HL-60 (cell line): ENCODE results near the gene APCS.

Source experiments
- DNase-seq, 2 experiments: peaks; one replicate each; pipeline ENCODE4 v3.0.0-alpha.2; 2010 to 2020; ENCODE audit warnings: low read depth in 1 of 2, low spot score in 1 of 2
- H3K27ac ChIP-seq: fragments of 250-450 bp; sonication (Bioruptor Pico); replicated peaks from 2 replicates; pipeline ENCODE4 v1.5.1; 2020; ENCODE audit warnings: mild to moderate bottlenecking, moderate library complexity
- H3K27me3 ChIP-seq: fragments of 250-450 bp; sonication (Bioruptor Pico); 2 replicates; pipeline ENCODE4 v1.5.1; 2021; ENCODE audit warnings: mild to moderate bottlenecking, moderate library complexity; ENCODE audit not compliant: insufficient read depth, poor library complexity, severe bottlenecking
- H3K4me3 ChIP-seq: replicated peaks from 2 replicates; pipeline ENCODE4 v1.5.1; 2011; ENCODE audit warnings: mild to moderate bottlenecking, control low read depth, low read length; ENCODE audit not compliant: insufficient read depth
- CTCF ChIP-seq: IDR thresholded peaks from one replicate; pipeline ENCODE4 v1.5.1; 2011; ENCODE audit warnings: low read length, control low read depth, inconsistent platforms; ENCODE audit not compliant: insufficient read depth
- GABPA ChIP-seq: IDR thresholded peaks from 2 replicates; pipeline ENCODE4 v1.6.1; 2012; ENCODE audit warnings: low read depth
- POLR2AphosphoS5 ChIP-seq: IDR thresholded peaks from 2 replicates; pipeline ENCODE4 v1.6.1; 2012; ENCODE audit warnings: low read depth
- REST ChIP-seq: IDR thresholded peaks from 2 replicates; pipeline ENCODE4 v1.6.1; 2012; ENCODE audit warnings: low read depth; ENCODE audit not compliant: insufficient replicate concordance
- SPI1 ChIP-seq: IDR thresholded peaks from 2 replicates; pipeline ENCODE4 v1.6.1; 2012; ENCODE audit warnings: low read depth, mild to moderate bottlenecking, borderline replicate concordance
- long read RNA-seq: library from polyadenylated mRNA; unstranded; transcript quantifications from one replicate; pipeline ENCODE4 v2.0.0, GENCODE V29; 2020

The APCS gene
- long read RNA-seq: 0 reads

GRCh38 chr1:159587461-159587951 lies at the start of gene APCS:
TSS of gene APCS (plus strand) at chr1:159587826. CDS start at chr1:159587922, 96 bp downstream.
- no peak for TF ChIP-seq SPI1
- no peak within 1 kb of the TSS for H3K4me3 ChIP-seq
- H3K27ac ChIP-seq: no peak within 1 kb of the TSS
- no peak for DNase-seq
- no peaks in the 10 kb centered on the region for H3K27me3 ChIP-seq

- H3K27me3 ChIP-seq: no peaks in the 10 kb centered on the region
- no peak for DNase-seq
- H3K4me3 ChIP-seq: no peak overlapping the region
- H3K27ac ChIP-seq: no peak overlapping the region
- no peak for TF ChIP-seq CTCF
- TF ChIP-seq SPI1: no peak
- TF ChIP-seq REST: no peak
Measured at GRCh38 chr1:159548126-159548525, 39.5 kb upstream of the APCS start.

- no peaks in the 10 kb centered on the region for H3K27me3 ChIP-seq
- TF ChIP-seq REST (no peak), SPI1 (no peak), GABPA (no peak), POLR2AphosphoS5 (no peak), CTCF (no peak)
- H3K4me3 ChIP-seq: no peak overlapping the region
- peak; percentile 38 to 47 for DNase-seq
- no peak overlapping the region for H3K27ac ChIP-seq
Measured at GRCh38 chr1:159554261-159554660, 33.4 kb upstream of the APCS start.

- H3K27ac ChIP-seq: no peak overlapping the region
- H3K4me3 ChIP-seq: no peak overlapping the region
- DNase-seq: peak in 1 of 2 experiments; percentile 59
- TF ChIP-seq SPI1 (peak; percentile 73), GABPA (no peak), REST (no peak), CTCF (no peak)
- H3K27me3 ChIP-seq: no peaks in the 10 kb centered on the region
Measured at GRCh38 chr1:159554696-159555095, 32.9 kb upstream of the APCS start.
